ENCODE results near the gene MYO18B.

DNA sequence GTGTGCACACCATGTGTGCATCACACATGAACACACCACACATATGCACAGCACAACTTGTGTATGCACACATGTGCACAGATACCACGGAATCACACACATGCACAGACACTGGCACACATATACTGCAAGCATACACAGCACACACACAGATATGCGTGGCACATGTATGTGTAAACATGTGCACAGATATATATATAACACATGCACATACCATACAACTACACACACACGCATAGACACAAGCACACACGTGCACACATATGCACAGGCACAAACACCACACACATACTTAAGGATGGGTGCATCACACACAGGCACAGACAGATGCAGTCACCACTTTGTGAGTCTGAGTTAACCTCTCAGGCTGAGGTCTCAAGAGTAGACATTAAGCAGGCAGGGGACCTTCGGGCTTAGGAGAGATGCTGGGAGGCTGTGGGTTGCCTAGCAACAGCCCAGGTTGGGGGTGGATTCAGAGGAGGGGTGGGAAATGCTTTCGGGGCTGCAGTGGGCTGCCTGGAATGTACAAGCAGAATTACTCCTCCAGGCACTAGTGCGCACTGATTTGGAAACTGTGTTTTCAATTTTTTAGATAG, 82.9 kb downstream of the MYO18B start:
- TF ChIP-seq, protein P1, sequence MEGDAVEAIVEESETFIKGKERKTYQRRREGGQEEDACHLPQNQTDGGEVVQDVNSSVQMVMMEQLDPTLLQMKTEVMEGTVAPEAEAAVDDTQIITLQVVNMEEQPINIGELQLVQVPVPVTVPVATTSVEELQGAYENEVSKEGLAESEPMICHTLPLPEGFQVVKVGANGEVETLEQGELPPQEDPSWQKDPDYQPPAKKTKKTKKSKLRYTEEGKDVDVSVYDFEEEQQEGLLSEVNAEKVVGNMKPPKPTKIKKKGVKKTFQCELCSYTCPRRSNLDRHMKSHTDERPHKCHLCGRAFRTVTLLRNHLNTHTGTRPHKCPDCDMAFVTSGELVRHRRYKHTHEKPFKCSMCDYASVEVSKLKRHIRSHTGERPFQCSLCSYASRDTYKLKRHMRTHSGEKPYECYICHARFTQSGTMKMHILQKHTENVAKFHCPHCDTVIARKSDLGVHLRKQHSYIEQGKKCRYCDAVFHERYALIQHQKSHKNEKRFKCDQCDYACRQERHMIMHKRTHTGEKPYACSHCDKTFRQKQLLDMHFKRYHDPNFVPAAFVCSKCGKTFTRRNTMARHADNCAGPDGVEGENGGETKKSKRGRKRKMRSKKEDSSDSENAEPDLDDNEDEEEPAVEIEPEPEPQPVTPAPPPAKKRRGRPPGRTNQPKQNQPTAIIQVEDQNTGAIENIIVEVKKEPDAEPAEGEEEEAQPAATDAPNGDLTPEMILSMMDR (IDR thresholded peaks at IDR 0.05; ENCODE audit: insufficient read depth, low read depth, low read length) = no peak
- no peak for TF ChIP-seq EZH2 (IDR thresholded peaks at IDR 0.05; ENCODE audit: insufficient read depth, low read length)

Measured in astrocyte (in vitro differentiated cells and primary cell).